ENCODE measurements around the gene DCAF7. TPM values are rescaled to one million over a fixed set of nuclear protein-coding genes. Genes with fewer than 3 reads are reported as not detected.

DCAF7 gene
- total RNA-seq, 1 donor from 2014 or later: 25.7 TPM

DNA sequence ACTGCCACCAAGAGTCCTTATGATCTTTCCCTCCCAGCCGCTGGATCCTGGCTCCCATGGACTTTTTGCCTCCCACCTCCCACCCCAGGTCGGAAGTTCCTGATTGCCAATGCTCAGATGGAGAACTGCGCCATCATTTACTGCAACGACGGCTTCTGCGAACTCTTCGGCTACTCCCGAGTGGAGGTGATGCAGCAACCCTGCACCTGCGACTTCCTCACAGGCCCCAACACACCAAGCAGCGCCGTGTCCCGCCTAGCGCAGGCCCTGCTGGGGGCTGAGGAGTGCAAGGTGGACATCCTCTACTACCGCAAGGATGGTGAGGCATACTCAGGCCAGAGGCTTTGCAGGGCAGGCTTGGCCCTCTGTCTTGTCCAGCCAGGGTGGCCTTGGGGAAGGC lies 26.2 kb upstream of the DCAF7 start:
- no peak for DNase-seq (ENCODE audit: low read depth)

DNA sequence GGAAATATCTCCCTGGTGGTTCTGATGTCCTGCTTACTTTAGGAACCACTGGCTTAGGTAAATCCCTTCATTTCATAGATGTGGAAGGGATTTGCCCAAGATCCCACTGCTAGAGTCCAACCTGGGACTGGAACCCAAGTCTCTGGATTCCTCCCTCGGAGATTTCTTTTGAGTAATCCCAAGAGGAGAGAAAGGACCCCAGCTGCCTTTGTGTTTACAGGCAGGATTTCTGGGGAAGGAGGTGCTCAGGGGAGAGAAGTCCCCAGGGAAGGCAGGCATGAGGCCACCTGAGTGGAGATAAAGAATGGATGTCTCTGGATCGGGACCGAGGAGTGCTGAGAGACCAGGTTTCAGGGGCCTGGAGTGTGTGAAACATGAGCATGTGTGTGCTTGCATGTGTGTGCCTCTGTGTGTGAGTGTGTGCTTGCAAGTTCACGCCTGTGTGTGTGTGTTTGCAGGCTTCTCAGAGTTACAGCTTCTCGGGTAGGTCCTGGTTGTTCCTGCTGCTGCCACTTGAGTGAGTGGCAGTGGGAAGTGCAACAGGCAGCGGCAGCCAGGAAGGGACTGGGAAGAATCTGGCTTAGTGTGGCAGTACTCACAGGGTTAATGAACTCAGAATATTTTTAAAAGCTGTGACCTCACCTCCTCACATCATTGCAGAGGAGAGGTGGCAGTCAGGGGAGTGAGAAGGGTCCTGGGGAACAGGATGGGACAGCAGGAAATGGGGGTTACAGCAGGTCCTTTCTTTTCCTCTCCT lies 24.9 kb upstream of the DCAF7 start:
- no peak for DNase-seq (ENCODE audit: low read depth)

DNA sequence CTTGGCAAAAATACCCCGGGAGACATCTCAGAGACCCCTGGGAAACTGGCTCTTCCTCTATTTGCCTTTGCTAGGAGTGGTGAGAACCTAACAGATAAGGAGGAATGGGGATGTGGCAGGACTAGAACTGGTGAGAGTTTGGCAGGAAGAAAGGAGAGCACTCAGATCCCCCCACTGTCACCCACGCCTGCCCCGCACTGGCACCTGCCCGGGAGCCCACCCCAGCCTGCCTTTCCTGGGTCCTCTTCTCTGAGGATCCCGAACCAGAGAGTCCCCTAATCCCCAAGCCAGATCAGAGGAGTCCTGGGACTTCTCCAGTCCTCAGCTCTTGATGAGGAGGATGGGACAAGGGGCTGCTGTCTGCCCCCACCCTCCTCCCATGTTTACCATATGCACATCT lies 23.4 kb upstream of the DCAF7 start:
- no peak for DNase-seq (ENCODE audit: low read depth)

DNA sequence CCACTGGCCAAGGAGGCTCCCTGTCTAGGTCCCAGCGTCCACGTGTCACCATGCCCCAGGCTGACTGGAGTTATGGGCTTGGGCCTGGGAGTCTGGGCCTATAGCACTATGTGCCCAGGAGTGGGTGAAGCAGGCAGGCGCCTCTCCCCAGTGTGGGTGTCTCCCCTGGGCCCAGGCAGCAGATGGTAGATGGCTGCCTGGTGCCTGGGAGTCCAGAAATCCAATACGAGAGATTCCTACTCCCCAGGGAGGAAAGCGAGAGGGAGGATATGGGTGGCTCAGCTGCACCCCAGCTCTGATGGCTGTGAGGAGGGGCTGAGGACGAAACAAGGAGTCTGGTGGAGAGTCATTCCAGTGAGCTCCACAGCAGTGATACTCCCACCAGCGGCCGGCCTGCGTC lies 22.1 kb upstream of the DCAF7 start:
- DNase-seq (ENCODE audit: low read depth): no peak

DNA sequence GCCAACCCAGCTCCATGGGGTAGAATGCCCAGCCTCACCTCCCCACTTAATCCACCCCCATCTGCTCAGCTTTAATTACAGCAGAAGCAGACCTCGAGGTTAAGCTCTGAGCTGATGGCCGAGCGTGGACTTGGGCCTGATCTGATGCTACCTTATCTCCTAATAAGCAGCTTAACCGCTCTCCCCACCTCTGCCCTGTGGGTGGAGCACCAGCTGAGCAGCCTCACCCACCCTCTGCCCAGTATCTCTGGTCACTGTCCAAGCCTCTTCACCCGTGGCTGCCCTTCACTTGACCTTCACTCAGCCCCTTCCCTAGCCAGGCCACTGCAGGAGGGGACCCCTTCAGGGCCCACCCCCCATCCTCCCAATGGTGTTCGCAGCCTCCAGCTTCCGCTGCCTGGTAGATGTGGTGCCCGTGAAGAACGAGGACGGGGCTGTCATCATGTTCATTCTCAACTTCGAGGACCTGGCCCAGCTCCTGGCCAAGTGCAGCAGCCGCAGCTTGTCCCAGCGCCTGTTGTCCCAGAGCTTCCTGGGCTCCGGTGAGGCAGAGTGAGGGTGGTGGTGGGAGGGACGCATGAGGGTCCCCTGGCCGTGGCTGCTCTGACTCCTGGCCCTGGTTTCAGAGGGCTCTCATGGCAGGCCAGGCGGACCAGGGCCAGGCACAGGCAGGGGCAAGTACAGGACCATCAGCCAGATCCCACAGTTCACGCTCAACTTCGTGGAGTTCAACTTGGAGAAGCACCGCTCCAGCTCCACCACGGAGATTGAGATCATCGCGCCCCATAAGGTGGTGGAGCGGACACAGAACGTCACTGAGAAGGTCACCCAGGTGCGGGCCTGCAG lies 20.3 kb upstream of the DCAF7 start:
- DNase-seq (ENCODE audit: low read depth): no peak

DNA sequence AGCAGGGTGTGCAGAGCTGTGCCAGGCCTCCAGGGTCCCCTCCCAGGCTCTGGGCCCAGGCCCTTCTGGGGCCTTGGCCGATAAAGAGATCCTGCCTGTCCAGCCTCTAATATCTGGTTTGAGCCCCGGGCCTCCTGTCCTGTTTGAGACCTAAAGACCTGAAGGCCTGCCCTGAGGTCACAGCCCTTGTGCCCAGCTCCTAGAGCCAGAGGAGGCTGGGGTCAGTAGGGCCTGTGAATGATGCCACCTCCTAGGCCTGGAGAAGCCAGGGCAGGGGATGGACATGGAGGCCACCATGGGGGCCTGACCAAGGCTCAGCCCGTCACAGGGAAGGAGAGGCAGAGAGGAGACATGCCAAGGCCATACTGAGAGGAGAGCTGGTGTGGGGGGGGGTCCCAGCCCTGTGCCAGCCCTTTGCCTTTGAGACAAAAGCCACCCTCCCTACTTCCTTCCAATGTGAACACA lies 19.7 kb upstream of the DCAF7 start:
- no peak for DNase-seq (ENCODE audit: low read depth)

DNA sequence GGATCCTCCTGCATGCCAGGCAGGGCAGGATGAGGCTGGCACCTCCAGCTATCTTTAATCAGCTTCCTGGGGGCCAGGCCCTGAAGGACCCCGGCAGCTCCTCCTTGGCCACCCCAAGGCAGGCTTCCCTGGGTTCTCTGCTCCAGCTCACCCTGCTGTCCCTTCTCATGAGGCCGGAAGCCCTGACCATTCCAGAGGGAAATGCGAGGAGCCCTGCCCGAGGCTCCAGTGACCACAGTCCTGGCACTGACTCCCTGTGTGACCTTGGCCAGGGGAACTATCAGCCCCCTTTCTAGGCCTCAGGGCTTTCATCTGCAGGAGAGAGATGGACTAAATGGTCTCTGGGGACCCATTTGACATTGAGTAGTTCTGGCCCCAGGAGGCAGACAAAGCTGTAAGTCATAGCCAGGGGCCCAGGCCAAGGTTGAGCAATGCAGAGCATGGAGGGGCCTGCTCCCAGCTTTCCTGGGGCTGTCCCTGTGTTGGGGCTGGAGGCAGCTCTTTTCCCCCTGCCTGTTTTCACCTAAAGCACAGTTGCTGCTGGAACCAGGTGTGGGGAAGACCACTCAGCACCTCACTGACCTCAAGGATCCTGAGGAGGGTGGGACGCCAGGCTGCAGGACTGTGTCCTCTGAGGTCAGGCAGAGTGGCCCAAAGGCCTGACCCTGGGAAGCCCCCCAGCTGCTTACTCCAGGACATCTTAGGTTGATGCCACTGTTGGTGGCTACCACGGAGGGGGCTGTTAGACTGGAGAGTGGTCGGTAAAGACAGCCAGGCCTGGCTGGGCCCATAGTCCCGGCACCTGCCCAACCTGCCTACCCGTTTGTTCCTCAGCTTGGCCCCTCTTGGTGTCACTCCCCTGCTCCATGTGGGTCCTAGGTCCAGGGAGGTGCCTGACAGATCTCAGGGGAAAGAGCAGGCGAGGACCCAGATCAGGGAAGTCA lies 19.0 kb upstream of the DCAF7 start:
- DNase-seq (ENCODE audit: low read depth): no peak

DNA sequence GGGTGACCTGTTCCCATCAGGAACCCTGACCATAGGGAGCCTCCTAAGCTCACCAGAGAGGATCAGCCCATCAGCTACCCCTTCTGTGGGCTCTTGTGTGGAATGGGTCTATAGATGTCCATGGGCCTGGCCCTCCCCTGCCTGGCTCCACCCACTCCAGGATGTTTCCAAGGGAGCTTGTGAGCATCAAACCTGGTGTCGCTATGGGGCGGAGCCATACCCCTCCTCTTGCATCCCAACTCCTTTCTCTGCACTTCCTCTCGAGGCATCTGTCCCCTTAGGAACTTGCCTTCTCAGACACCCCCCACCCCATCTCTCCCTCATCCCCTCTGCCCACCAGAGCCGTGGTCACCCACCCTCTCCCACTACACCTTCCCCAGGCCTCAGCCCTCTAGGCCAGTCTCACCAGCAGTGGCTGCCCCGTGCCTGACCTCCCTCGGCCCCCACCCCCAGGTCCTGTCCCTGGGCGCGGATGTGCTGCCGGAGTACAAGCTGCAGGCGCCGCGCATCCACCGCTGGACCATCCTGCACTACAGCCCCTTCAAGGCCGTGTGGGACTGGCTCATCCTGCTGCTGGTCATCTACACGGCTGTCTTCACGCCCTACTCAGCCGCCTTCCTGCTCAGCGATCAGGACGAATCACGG lies 16.7 kb upstream of the DCAF7 start:
- no peak for DNase-seq (ENCODE audit: low read depth)

DNA sequence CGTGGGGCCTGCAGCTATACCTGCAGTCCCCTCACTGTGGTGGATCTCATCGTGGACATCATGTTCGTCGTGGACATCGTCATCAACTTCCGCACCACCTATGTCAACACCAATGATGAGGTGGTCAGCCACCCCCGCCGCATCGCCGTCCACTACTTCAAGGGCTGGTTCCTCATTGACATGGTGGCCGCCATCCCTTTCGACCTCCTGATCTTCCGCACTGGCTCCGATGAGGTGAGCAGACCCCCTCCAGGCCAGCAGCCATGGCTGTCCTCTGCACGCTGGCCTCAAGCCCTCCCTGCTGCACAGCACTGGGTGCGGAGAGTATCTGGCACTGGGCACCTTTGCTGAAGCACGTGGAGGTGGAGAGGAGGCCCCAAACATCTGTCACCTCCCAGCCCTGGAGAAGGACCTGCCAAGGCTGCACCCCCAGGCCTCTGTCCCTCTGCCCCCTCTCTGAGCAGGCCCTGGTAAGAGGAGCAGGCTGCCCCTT lies 16.2 kb upstream of the DCAF7 start:
- DNase-seq (ENCODE audit: low read depth): no peak

DNA sequence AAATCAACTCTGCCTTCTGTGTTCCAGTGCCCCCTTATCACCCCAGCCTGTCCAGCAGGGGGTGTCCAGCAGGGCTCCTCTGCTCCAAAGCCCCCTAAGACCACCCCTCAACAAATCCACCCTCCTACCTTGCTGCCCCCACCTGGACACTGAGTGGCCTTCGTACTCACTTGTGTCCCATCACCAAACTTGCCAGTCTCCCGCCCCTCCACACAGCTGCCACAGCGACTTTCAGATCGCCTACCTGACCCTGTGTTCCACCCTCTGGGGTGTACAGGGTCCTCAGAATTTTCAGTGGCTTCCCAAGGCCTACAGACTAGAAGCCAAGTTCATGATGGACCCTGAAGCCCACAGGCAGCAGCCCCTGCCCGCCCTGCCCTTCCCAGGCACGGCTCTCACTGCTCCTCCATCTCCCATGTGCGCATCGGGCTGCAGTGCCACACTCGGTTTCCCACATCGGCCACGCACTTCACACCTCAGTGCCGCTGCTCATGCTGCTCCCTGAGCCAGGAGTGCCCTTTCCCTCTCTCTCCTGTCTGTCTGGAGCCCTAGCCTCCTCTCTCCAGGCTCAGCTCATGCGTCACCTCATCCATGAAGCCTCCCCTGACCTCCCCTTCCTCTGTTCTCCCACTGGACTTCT lies 15.3 kb upstream of the DCAF7 start:
- no peak for DNase-seq (ENCODE audit: low read depth)

DNA sequence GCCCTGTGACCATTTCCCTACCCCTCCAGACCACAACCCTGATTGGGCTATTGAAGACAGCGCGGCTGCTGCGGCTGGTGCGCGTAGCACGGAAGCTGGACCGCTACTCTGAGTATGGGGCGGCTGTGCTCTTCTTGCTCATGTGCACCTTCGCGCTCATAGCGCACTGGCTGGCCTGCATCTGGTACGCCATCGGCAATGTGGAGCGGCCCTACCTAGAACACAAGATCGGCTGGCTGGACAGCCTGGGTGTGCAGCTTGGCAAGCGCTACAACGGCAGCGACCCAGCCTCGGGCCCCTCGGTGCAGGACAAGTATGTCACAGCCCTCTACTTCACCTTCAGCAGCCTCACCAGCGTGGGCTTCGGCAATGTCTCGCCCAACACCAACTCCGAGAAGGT lies 14.6 kb upstream of the DCAF7 start:
- DNase-seq (ENCODE audit: low read depth): no peak

DNA sequence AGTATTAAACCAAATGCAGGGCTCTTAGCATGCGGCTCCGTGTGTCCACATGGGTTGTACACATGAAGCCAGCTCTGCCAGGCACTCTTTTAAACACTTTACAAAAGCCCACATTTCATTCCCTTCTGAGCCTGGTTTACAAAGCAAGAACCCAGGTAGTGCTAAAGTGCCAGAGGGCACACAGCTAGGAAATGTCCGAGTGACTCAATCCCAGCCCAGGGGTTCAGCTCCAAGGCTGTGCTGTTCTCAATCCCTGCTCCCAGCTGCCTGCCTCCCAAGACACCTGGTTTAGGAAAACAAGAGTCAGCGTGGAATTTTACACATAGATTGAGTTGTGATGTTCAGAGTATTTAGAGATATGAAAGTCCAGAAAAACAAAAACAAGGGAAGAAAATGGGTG lies 13.3 kb upstream of the DCAF7 start:
- no peak for DNase-seq (ENCODE audit: low read depth)

DNA sequence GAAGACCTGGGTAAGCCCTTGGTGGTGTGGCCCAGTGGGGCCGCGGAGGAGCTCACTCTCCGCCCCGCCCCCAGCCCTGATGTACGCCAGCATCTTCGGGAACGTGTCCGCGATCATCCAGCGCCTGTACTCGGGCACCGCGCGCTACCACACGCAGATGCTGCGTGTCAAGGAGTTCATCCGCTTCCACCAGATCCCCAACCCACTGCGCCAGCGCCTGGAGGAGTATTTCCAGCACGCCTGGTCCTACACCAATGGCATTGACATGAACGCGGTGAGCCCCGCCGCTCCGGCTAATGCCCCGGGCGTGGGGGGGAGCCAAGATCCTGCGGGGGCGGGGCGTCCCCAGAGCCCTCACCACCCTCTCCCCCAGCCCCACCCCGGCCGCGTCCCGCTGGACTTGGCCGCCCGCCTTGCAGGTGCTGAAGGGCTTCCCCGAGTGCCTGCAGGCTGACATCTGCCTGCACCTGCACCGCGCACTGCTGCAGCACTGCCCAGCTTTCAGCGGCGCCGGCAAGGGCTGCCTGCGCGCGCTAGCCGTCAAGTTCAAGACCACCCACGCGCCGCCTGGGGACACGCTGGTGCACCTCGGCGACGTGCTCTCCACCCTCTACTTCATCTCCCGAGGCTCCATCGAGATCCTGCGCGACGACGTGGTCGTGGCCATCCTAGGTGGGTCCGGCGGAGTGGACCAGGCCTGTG lies 12.1 kb upstream of the DCAF7 start:
- DNase-seq (ENCODE audit: low read depth): no peak

DNA sequence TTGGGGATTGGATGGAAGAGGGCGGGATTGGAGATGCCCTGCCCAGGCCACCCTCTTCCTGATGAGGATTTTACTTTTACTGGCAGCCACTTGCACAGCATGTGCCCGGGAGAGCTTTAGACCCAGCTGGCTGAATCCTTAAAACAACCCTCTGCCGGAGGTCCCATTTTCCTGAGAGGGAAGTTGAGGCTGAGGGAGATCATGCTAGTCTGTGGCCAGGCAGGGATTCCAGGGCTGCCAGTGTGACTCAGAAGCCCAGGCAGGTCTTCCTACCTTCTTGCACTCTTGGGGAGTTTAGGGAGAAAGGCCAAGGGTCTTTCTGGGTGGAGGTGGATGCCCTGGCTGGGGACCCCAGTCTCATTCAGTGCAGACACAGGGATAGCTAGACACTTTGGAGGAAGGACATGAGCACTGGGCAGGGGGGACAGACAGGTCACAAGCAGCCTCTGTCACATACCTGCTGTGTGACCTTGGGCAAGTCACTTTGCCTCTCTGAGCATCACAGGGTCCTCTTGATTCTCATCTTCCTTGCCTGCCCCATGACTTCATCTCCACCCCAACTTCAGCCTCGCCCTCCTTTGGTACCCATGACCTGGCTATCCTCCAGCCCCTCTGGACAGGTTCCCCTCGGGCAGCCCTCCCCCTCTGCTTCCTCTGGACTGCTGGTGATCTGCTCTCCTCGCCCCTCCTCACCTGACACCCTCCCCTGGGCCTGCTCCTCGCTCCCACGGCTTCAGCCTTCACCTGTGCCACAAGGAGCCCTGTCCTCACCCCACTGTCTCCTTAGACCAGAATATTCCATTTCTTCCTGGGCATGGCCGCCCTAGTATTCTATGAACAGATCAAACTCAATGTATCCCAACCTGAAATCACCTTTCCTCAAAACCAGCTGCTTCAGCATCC lies 11.3 kb upstream of the DCAF7 start:
- no peak for DNase-seq (ENCODE audit: low read depth)

DNA sequence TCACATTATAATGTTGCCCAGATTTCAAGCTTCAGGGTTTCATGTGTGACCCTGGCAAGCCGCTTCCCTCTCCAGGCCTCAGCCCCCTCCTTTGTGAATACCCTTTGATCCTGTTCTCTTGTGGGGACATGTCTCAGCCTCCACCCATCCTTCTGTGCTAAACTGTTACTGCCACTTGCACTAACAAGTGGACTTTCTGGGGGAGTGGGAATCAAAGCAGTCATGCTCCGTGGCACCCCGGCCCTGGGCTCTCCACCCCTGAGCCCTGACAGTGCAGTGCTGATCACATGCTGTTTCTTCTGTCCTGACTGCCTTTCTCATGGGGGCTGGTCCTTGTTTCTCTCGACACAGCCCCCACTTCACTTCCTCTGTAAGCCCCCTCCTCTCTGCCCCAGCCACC lies 9.7 kb upstream of the DCAF7 start:
- no peak for DNase-seq (ENCODE audit: low read depth)

DNA sequence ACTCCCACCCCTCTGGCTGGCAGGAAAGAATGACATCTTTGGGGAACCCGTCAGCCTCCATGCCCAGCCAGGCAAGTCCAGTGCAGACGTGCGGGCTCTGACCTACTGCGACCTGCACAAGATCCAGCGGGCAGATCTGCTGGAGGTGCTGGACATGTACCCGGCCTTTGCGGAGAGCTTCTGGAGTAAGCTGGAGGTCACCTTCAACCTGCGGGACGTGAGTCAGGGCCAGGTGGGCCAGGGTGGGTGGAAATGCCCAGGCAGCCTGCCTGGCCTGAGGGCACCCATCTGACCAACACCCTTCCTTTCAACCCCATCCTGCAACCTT lies 8.1 kb upstream of the DCAF7 start:
- DNase-seq (ENCODE audit: low read depth): no peak

DNA sequence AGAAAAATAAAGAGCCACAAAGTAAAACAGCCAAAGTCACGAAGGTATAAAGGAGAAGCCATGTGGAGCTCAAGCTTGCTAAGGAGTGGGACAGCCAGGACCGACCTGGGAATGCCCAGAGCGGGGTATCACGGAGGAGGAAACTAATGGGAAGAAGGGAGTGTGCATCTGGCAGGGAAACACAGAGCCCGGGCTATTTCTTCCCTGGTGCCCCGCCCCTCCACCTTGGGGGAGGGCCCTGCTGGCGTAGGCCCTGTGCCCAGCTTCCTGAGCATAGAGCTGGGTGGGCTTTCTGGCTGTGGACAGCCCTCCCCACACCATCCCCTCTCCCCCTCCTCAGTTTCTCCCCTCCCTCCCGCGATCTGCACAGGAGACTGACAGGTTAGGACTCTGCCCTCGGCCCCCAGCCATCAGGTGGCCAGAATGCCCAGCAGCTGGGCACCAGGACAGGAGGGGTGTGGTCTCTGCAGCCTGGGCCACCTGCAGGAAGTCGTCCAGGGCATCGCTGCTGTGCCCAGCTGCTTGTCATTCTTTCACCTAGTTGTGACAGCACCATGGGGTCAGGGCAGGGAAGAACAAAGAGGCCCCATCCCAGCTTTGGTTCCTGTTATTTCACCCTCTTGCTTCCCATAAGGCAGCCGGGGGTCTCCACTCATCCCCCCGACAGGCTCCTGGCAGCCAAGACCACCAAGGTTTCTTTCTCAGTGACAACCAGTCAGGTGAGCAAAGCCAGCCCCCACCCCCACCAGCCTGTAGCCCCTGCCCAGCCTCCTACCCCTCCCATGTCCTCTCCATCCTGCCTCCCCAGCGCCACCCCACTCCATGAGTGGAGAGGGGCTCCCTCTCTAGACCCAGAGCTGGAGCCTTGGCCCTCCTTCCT lies 7.1 kb upstream of the DCAF7 start:
- DNase-seq (ENCODE audit: low read depth): no peak

Data from myocyte (in vitro differentiated cells).